ENCODE results near the gene KRT6A. TPM values are rescaled to one million over a fixed set of nuclear protein-coding genes. Genes with fewer than 3 reads are reported as not detected.

Gene KRT6A
- polyA plus RNA-seq, 2 of the 4 experiments (the other 2 are of a cell fraction): 0.04 to 0.14 TPM

DNA sequence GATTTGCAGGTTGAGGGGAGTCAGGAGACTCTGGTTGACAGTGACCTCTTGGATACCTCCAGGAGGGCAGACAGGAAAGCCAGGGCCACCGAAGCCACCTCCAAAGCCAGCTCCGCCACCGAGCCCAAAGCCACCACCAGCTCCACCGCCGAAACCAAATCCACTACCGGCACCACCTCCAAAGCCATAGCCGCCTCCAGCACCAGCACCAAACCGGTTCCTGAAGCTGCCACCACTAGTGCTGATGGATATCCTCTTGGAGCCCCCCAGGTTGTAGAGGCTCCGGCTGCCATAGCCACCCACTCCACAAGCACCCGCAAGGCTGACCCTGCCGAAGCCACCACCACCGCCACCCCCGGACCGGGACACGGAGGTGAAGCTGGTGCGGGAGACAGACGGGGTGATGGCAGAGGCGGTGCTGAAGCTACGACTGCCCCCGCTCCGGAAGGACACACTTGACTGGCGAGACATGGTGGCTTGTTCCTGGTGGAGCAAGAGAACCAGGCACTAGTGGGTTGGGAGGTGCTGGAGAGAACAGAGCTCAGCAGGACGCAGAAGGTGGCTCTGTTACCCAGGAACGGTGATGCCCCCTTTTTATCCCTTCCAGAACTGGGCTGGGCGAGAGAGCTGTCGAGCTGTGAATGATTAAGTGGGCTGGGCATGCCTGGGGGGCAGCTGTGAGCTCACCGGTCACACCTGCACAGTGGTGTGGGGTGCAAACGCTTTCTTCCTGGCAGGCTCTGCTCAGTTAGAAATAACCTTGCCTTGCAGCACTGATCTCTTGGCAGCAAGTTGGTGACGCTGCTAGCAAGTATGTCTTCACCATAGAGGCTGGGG, 27.0 kb upstream of the KRT6A start, which contains the start of gene KRT5:
Gene KRT5, minus strand, starts transcription at position 569 of the 837 bp plus-strand sequence. Its CDS starts 98 bp downstream, at position 471.
- H3K4me1 ChIP-seq: peaks cover 22% of the 10 kb centered on the region
- peak within 1 kb of the TSS; percentile 41; the same call in 2 of the 3 replicates for H3K4me2 ChIP-seq
- H3K27ac ChIP-seq: peak within 1 kb of the TSS in 1 of 2 experiments; percentile 61; a peak in 3 of 6 replicates

DNA sequence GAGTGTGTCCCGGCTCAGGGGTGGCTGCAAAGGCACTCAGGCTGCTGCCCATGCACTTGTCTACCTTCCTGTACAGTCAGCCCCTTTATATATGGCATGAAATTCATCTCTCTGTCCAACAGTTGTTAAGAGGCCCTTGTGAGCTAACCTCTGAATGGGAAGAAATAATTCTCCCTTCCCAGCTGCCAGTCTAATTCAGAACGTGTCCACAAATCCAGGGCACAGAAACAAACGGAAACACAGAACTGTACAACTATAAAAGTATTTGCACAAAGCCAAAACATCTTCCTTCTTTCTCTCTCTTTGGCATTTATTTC, 26.3 kb upstream of the KRT6A start:
- no peak for TF ChIP-seq HDAC2 (IDR thresholded peaks at IDR 0.05)
- no peak for TF ChIP-seq FOSL2 (IDR thresholded peaks at IDR 0.05)
- TF ChIP-seq FOSL2 (CRISPR knock-in tag; IDR thresholded peaks at IDR 0.05): no peak
- TF ChIP-seq FOXS1 (CRISPR knock-in tag; IDR thresholded peaks at IDR 0.05): no peak
- no peak for TF ChIP-seq RARB (CRISPR knock-in tag; IDR thresholded peaks at IDR 0.05)
- TF ChIP-seq SMC3 (IDR thresholded peaks at IDR 0.05): no peak
- Histone ChIP-seq H3K9me3 (no peaks in the 10 kb centered on the region), H3K4me2 (no peak overlapping the region), H3K4me3 (no peak overlapping the region), H3K4me1 (peaks cover 22% of the 10 kb centered on the region), H3K27ac (no peak overlapping the region)
- POLR2A ChIA-PET: no interaction called here
- ATAC-seq (no peak), DNase-seq (ENCODE audit: low read depth in 1 of 2, low spot score in 1 of 2) (no peak), FAIRE-seq (no peak)
- CTCF ChIA-PET: interaction anchor here (1.0 to 3.6 kb wide), 7 partner anchors 12 to 346 kb away, joined by 3 to 14 read pairs (median 5); no protein-coding TSS in a partner anchor
- WGBS (ENCODE audit: missing lambda C conversion rate): 74% methylated on average over 3 of the region's 3 CpGs

More for the DNA sequence above, 27.0 kb upstream of the KRT6A start, which contains the start of gene KRT5:
- CTCF ChIA-PET: interaction anchor here (0.6 to 3.6 kb wide), 10 partner anchors 11 to 376 kb away, joined by 3 to 14 read pairs (median 4); no protein-coding TSS in a partner anchor
- FAIRE-seq (no peak), DNase-seq (ENCODE audit: low read depth in 1 of 2, low spot score in 1 of 2) (no peak), ATAC-seq (no peak)
- TF ChIP-seq, protein P1, sequence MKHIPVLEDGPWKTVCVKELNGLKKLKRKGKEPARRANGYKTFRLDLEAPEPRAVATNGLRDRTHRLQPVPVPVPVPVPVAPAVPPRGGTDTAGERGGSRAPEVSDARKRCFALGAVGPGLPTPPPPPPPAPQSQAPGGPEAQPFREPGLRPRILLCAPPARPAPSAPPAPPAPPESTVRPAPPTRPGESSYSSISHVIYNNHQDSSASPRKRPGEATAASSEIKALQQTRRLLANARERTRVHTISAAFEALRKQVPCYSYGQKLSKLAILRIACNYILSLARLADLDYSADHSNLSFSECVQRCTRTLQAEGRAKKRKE (CRISPR knock-in tag; IDR thresholded peaks at IDR 0.05; ENCODE audit: low read depth): no peak
- no peak for TF ChIP-seq PBX3 (IDR thresholded peaks at IDR 0.05)
- no peak for TF ChIP-seq CHD2 (IDR thresholded peaks at IDR 0.05; ENCODE audit: low read length, partially characterized antibody)
- no peak for TF ChIP-seq HMGXB4 (CRISPR knock-in tag; IDR thresholded peaks at IDR 0.05; ENCODE audit: borderline replicate concordance)
- TF ChIP-seq NPAS2 (CRISPR knock-in tag; IDR thresholded peaks at IDR 0.05; ENCODE audit: borderline replicate concordance): no peak
- TF ChIP-seq PHF8 (IDR thresholded peaks at IDR 0.05; ENCODE audit: borderline replicate concordance, low read depth): no peak
- TF ChIP-seq EP300 (IDR thresholded peaks at IDR 0.05): no peak
- no peak for TF ChIP-seq EHMT2 (IDR thresholded peaks at IDR 0.05; ENCODE audit: low read depth)
- POLR2A ChIA-PET: no interaction called here
- Histone ChIP-seq H3K9me3 (no peaks in the 10 kb centered on the region), H3K4me3 (no peak within 1 kb of the TSS)
- 88% methylated on average over 29 of the region's 29 CpGs for WGBS (ENCODE audit: missing lambda C conversion rate)

DNA sequence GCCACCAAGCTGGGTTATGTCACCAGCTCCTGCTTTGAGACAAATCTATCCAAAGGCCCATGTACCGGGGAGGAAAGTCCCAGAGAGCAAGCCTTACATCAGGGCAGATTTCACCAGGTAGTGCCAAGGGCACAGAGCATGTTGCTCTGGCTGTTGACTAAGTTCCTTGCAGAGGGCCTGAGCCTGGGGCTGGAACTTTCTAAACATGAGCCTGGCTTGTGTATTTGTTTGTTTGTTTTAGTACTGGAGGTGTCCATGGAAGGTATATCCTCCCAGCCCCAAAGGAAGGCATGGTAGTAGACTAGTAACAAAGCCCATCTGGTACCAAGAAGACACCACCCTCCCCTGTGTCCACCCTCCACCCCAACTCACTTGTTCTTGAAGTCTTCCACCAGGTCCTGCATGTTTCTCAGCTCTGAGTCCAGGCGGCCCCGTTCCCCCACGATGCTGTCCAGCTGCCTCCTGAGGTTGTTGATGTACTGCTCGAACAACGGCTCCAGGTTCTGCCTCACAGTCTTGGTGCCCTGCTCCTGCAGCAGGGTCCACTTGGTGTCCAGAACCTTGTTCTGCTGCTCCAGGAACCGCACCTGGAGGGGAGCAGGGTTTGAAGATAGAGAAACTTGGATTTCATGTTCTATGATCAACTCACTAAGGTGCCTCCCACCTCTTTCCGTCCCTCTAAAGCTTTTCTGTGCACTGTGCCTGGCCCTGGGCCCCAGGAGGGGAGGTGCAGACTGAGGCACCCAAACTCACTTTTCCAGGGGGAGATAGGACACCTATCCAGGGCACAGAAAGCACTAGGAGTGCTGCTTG, 25.7 kb upstream of the KRT6A start:
- WGBS (ENCODE audit: missing lambda C conversion rate): 71% methylated on average over 8 of the region's 8 CpGs
- FAIRE-seq: no peak
- ATAC-seq: no peak
- Histone ChIP-seq H3K4me3 (no peak overlapping the region), H3K27ac (no peak overlapping the region), H3K4me2 (no peak overlapping the region), H3K9me3 (no peaks in the 10 kb centered on the region), H3K4me1 (peaks cover 22% of the 10 kb centered on the region)
- ChIA-PET POLR2A (no interaction called here), CTCF (interaction anchor here (0.6 to 3.6 kb wide), 5 partner anchors 12 to 495 kb away, joined by 3 to 14 read pairs (median 4); no protein-coding TSS in a partner anchor)
- DNase-seq (ENCODE audit: low read depth in 1 of 2, low spot score in 1 of 2): no peak
- no peak for TF ChIP-seq MAFK (IDR thresholded peaks at IDR 0.05; ENCODE audit: partially characterized antibody)
- no peak for TF ChIP-seq ZC3H11A (IDR thresholded peaks at IDR 0.05)
- TF ChIP-seq, protein P2, sequence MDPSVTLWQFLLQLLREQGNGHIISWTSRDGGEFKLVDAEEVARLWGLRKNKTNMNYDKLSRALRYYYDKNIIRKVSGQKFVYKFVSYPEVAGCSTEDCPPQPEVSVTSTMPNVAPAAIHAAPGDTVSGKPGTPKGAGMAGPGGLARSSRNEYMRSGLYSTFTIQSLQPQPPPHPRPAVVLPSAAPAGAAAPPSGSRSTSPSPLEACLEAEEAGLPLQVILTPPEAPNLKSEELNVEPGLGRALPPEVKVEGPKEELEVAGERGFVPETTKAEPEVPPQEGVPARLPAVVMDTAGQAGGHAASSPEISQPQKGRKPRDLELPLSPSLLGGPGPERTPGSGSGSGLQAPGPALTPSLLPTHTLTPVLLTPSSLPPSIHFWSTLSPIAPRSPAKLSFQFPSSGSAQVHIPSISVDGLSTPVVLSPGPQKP (IDR thresholded peaks at IDR 0.05; ENCODE audit: low read depth, low read length): no peak
- TF ChIP-seq, protein P1 (CRISPR knock-in tag; IDR thresholded peaks at IDR 0.05; ENCODE audit: low read depth): no peak
- TF ChIP-seq FOSL2 (IDR thresholded peaks at IDR 0.05): no peak
- TF ChIP-seq FOSL2 (CRISPR knock-in tag; IDR thresholded peaks at IDR 0.05): no peak
- no peak for TF ChIP-seq BCL3 (IDR thresholded peaks at IDR 0.05)
- no peak for TF ChIP-seq JUNB (IDR thresholded peaks at IDR 0.05)
- TF ChIP-seq MYC (IDR thresholded peaks at IDR 0.05; ENCODE audit: borderline replicate concordance, low read length): no peak
- TF ChIP-seq KDM1A (IDR thresholded peaks at IDR 0.05; ENCODE audit: low read depth): no peak
- TF ChIP-seq BHLHE40 (IDR thresholded peaks at IDR 0.05; ENCODE audit: low read depth, low read length): no peak
- no peak for TF ChIP-seq RCOR1 (IDR thresholded peaks at IDR 0.05; ENCODE audit: low read depth, low read length)
